Thymus (tissue), 11 donors: ENCODE measurements around the gene OTOL1. TPM values are rescaled to one million over a fixed set of nuclear protein-coding genes. Genes with fewer than 3 reads are reported as not detected.

ENCODE experiments used
- DNase-seq, 9 donors: peaks; one replicate each; pipeline ENCODE4 v3.0.0-alpha.2; 2013; ENCODE audit warnings: low spot score in 9 of 9, low read depth in 6 of 9, missing footprints in 1 of 9
- H3K27ac ChIP-seq, 2 donors: one replicate each; pipeline ENCODE4 v1.5.1; 2013; ENCODE audit warnings: control low read depth in 1 of 2, low read depth in 1 of 2, low read length in 1 of 2, mild to moderate bottlenecking in 1 of 2, moderate library complexity in 1 of 2
- H3K27me3 ChIP-seq, 2 donors: one replicate each; pipeline ENCODE4 v1.5.1; 2013; ENCODE audit warnings: low read length in 1 of 2; ENCODE audit not compliant: control insufficient read depth in 2 of 2, insufficient read depth in 1 of 2
- H3K36me3 ChIP-seq, 2 donors: one replicate each; pipeline ENCODE4 v1.5.1; 2013; ENCODE audit warnings: low read length in 1 of 2, mild to moderate bottlenecking in 1 of 2, moderate library complexity in 1 of 2; ENCODE audit not compliant: control insufficient read depth in 2 of 2, insufficient read depth in 2 of 2
- H3K4me1 ChIP-seq, 2 donors: one replicate each; pipeline ENCODE4 v1.5.1; 2013; ENCODE audit warnings: low read length in 2 of 2; ENCODE audit not compliant: control insufficient read depth in 2 of 2, insufficient read depth in 2 of 2
- H3K4me3 ChIP-seq, 2 donors: one replicate each; pipeline ENCODE4 v1.5.1; 2013; ENCODE audit warnings: low read length in 2 of 2, control low read depth in 1 of 2, mild to moderate bottlenecking in 1 of 2
- H3K9me3 ChIP-seq, 2 donors: one replicate each; pipeline ENCODE4 v1.5.1; 2013; ENCODE audit warnings: low read length in 1 of 2, mild to moderate bottlenecking in 1 of 2; ENCODE audit not compliant: control insufficient read depth in 2 of 2, insufficient read depth in 1 of 2
- WGBS: extraction: QIAGEN DNeasy Blood & Tissue Kit; methylation state at CpG from one replicate; pipeline ENCODE4 v1.1.7; 2013; 5-methylcytosine and 5-hydroxymethylcytosine counted together
- polyA plus RNA-seq: library from polyadenylated mRNA; stranded (reverse); fragments of 200-250 nt; gene quantifications from one replicate; pipeline ENCODE4 v1.2.3, GENCODE V29; 2013
- total RNA-seq: library from RNA; stranded (reverse); fragments of 120-200 nt; gene quantifications from one replicate; pipeline ENCODE4 v1.2.4, GENCODE V29; 2013
- donor health status: healthy.

Gene OTOL1
- total and polyA plus RNA-seq, 2 donors, result 0.19 to 0.37 TPM

GRCh38 chr3:161510510-161511260 lies 14.1 kb downstream of the OTOL1 start:
- Histone ChIP-seq H3K36me3 (no peaks in the 10 kb centered on the region), H3K4me1 (no peaks in the 10 kb centered on the region), H3K27me3 (no peaks in the 10 kb centered on the region), H3K4me3 (no peak overlapping the region), H3K9me3 (no peaks in the 10 kb centered on the region), H3K27ac (no peak overlapping the region)
- DNase-seq, result no peak
- WGBS, result 90% methylated on average over 6 of the region's 6 CpGs

- H3K9me3 ChIP-seq, result no peaks in the 10 kb centered on the region
- DNase-seq, result no peak
- no peaks in the 10 kb centered on the region for H3K36me3 ChIP-seq
- H3K27me3 ChIP-seq, result no peaks in the 10 kb centered on the region
- no peak overlapping the region for H3K4me3 ChIP-seq
- 93% methylated on average over 1 of the region's 1 CpG for WGBS
- H3K27ac ChIP-seq, result no peak overlapping the region
- H3K4me1 ChIP-seq, result no peaks in the 10 kb centered on the region
These were observed 27.3 kb downstream of the OTOL1 start for GRCh38 chr3:161523916-161524315.

- no peak overlapping the region for H3K4me3 ChIP-seq
- WGBS, result 79% methylated on average over 1 of the region's 1 CpG
- no peaks in the 10 kb centered on the region for H3K4me1 ChIP-seq
- no peaks in the 10 kb centered on the region for H3K36me3 ChIP-seq
- H3K9me3 ChIP-seq, result no peaks in the 10 kb centered on the region
- no peak for DNase-seq
- H3K27ac ChIP-seq, result no peak overlapping the region
- H3K27me3 ChIP-seq, result no peaks in the 10 kb centered on the region
These were observed 35.3 kb downstream of the OTOL1 start for GRCh38 chr3:161531930-161532329.

GRCh38 chr3:161540594-161540993 lies 44.0 kb downstream of the OTOL1 start:
- no peak overlapping the region for H3K4me3 ChIP-seq
- H3K36me3 ChIP-seq, result no peaks in the 10 kb centered on the region
- 95% methylated on average over 1 of the region's 1 CpG for WGBS
- H3K4me1 ChIP-seq, result no peaks in the 10 kb centered on the region
- H3K27me3 ChIP-seq, result no peaks in the 10 kb centered on the region
- H3K9me3 ChIP-seq, result no peaks in the 10 kb centered on the region
- no peak overlapping the region for H3K27ac ChIP-seq
- DNase-seq, result no peak

GRCh38 chr3:161545824-161546223 lies 49.2 kb downstream of the OTOL1 start:
- Histone ChIP-seq H3K4me1 (no peaks in the 10 kb centered on the region), H3K9me3 (no peaks in the 10 kb centered on the region), H3K4me3 (no peak overlapping the region), H3K36me3 (no peaks in the 10 kb centered on the region), H3K27ac (no peak overlapping the region), H3K27me3 (no peaks in the 10 kb centered on the region)
- WGBS, result 95% methylated on average over 1 of the region's 1 CpG
- no peak for DNase-seq

- Histone ChIP-seq H3K27ac (no peak overlapping the region), H3K9me3 (no peaks in the 10 kb centered on the region), H3K27me3 (no peaks in the 10 kb centered on the region), H3K4me3 (no peak overlapping the region), H3K36me3 (no peaks in the 10 kb centered on the region), H3K4me1 (no peaks in the 10 kb centered on the region)
- 81% methylated on average over 4 of the region's 4 CpGs for WGBS
- DNase-seq, result no peak
These were observed 51.7 kb downstream of the OTOL1 start for GRCh38 chr3:161548301-161548700.

- DNase-seq, result no peak
- Histone ChIP-seq H3K4me3 (no peak overlapping the region), H3K36me3 (no peaks in the 10 kb centered on the region), H3K4me1 (no peaks in the 10 kb centered on the region), H3K27ac (no peak overlapping the region), H3K27me3 (no peaks in the 10 kb centered on the region), H3K9me3 (no peaks in the 10 kb centered on the region)
- 93% methylated on average over 1 of the region's 1 CpG for WGBS
These were observed 52.7 kb downstream of the OTOL1 start for GRCh38 chr3:161549261-161549660.

GRCh38 chr3:161550491-161551195 lies 54.0 kb downstream of the OTOL1 start:
- Histone ChIP-seq H3K27me3 (no peaks in the 10 kb centered on the region), H3K36me3 (no peaks in the 10 kb centered on the region), H3K4me1 (no peaks in the 10 kb centered on the region), H3K9me3 (no peaks in the 10 kb centered on the region), H3K27ac (no peak overlapping the region), H3K4me3 (no peak overlapping the region)
- 93% methylated on average over 6 of the region's 6 CpGs for WGBS
- no peak for DNase-seq

GRCh38 chr3:161551697-161552096 lies 55.1 kb downstream of the OTOL1 start:
- no peak for DNase-seq
- WGBS, result 98% methylated on average over 1 of the region's 1 CpG
- Histone ChIP-seq H3K9me3 (no peaks in the 10 kb centered on the region), H3K36me3 (no peaks in the 10 kb centered on the region), H3K4me3 (no peak overlapping the region), H3K27ac (no peak overlapping the region), H3K4me1 (no peaks in the 10 kb centered on the region), H3K27me3 (no peaks in the 10 kb centered on the region)
